ENCODE data around the gene PIK3R2. TPM values are rescaled to one million over a fixed set of nuclear protein-coding genes. Genes with fewer than 3 reads are reported as not detected.
A peak's percentile ranks its signal among the peaks of the same experiment; 100 is the strongest.

The PIK3R2 gene
- polyA plus RNA-seq, 4 donors: 1.6 to 71.3 (median 8.1) TPM

GRCh38 chr19:18152442-18152816 is 534 bp upstream of the PIK3R2 start:
- no peak for FAIRE-seq
- Histone ChIP-seq H3K27me3 (ENCODE audit: control insufficient read depth in 3 of 3, insufficient read depth in 3 of 3, low read length in 3 of 3) (no peaks in the 10 kb centered on the region), H3K4me3 (ENCODE audit: low read depth in 1 of 3, low read length in 3 of 3) (peak overlapping the region; percentile 51 to 64 (median 60)), H3K4me1 (ENCODE audit: control insufficient read depth in 3 of 3, insufficient read depth in 2 of 3, low read depth in 1 of 3, low read length in 2 of 3) (peaks cover 0 to 38% (median 11%) of the 10 kb centered on the region in 3 donors), H3K27ac (ENCODE audit: low read depth in 1 of 3, low read length in 2 of 3) (peak overlapping the region; percentile 85 to 97 (median 87)), H3K36me3 (ENCODE audit: control insufficient read depth in 3 of 3, insufficient read depth in 2 of 3, low read depth in 1 of 3, low read length in 3 of 3) (peaks cover 3 to 63% (median 5%) of the 10 kb centered on the region in 3 donors), H3K9me3 (ENCODE audit: control insufficient read depth in 2 of 2, insufficient read depth in 1 of 2, low read depth in 1 of 2, low read length in 1 of 2) (no peaks in the 10 kb centered on the region)
- 0% methylated on average over 22 of the region's 22 CpGs for WGBS, 3 donors
- DNase-seq: peak; percentile 97 to 98

- 2 to 4% (median 3%) methylated on average over 24 to 38 of the region's 38 CpGs for WGBS, 3 donors
- peaks cover 0 to 66% (median 3%) of the 10 kb centered on the region in 3 donors for H3K36me3 ChIP-seq (ENCODE audit: control insufficient read depth in 3 of 3, insufficient read depth in 2 of 3, low read depth in 1 of 3, low read length in 3 of 3)
- H3K4me1 ChIP-seq (ENCODE audit: control insufficient read depth in 3 of 3, insufficient read depth in 2 of 3, low read depth in 1 of 3, low read length in 2 of 3): peaks cover 0 to 44% (median 12%) of the 10 kb centered on the region in 3 donors
- DNase-seq: no peak
- no peaks in the 10 kb centered on the region for H3K27me3 ChIP-seq (ENCODE audit: control insufficient read depth in 3 of 3, insufficient read depth in 3 of 3, low read length in 3 of 3)
- H3K27ac ChIP-seq (ENCODE audit: low read depth in 1 of 3, low read length in 2 of 3): peak overlapping the region; percentile 63 to 97 (median 89)
- H3K9me3 ChIP-seq (ENCODE audit: control insufficient read depth in 2 of 2, insufficient read depth in 1 of 2, low read depth in 1 of 2, low read length in 1 of 2): no peaks in the 10 kb centered on the region
- FAIRE-seq: no peak
- H3K4me3 ChIP-seq (ENCODE audit: low read depth in 1 of 3, low read length in 3 of 3): peak overlapping the region; percentile 64 to 98 (median 74)
Observed at GRCh38 chr19:18153556-18154134, 682 bp downstream of the PIK3R2 start.

GRCh38 chr19:18155095-18156087 is 2.4 kb downstream of the PIK3R2 start:
- peaks cover 0 to 46% (median 12%) of the 10 kb centered on the region in 3 donors for H3K4me1 ChIP-seq (ENCODE audit: control insufficient read depth in 3 of 3, insufficient read depth in 2 of 3, low read depth in 1 of 3, low read length in 2 of 3)
- peak in 1 of 2 donors; percentile 55 for DNase-seq
- WGBS, 3 donors: 42 to 83% (median 59%) methylated on average over 38 to 43 of the region's 43 CpGs

GRCh38 chr19:18156268-18156667 is 3.3 kb downstream of the PIK3R2 start:
- FAIRE-seq (no peak), DNase-seq (no peak)
- H3K27me3 ChIP-seq (ENCODE audit: control insufficient read depth in 3 of 3, insufficient read depth in 3 of 3, low read length in 3 of 3): no peaks in the 10 kb centered on the region
- peaks cover 0 to 62% (median 0%) of the 10 kb centered on the region in 3 donors for H3K36me3 ChIP-seq (ENCODE audit: control insufficient read depth in 3 of 3, insufficient read depth in 2 of 3, low read depth in 1 of 3, low read length in 3 of 3)
- peaks cover 4 to 52% (median 14%) of the 10 kb centered on the region in 3 donors for H3K4me1 ChIP-seq (ENCODE audit: control insufficient read depth in 3 of 3, insufficient read depth in 2 of 3, low read depth in 1 of 3, low read length in 2 of 3)
- 75 to 87% (median 84%) methylated on average over 5 to 6 of the region's 6 CpGs for WGBS, 3 donors
- no peaks in the 10 kb centered on the region for H3K9me3 ChIP-seq (ENCODE audit: control insufficient read depth in 2 of 2, insufficient read depth in 1 of 2, low read depth in 1 of 2, low read length in 1 of 2)
- H3K4me3 ChIP-seq (ENCODE audit: low read depth in 1 of 3, low read length in 3 of 3): no peak overlapping the region
- H3K27ac ChIP-seq (ENCODE audit: low read depth in 1 of 3, low read length in 2 of 3): peak overlapping the region; percentile 62 to 70 (median 63)

More at GRCh38 chr19:18155095-18156087, 2.4 kb downstream of the PIK3R2 start:
- H3K27me3 ChIP-seq (ENCODE audit: control insufficient read depth in 3 of 3, insufficient read depth in 3 of 3, low read length in 3 of 3): no peaks in the 10 kb centered on the region
- H3K36me3 ChIP-seq (ENCODE audit: control insufficient read depth in 3 of 3, insufficient read depth in 2 of 3, low read depth in 1 of 3, low read length in 3 of 3): peaks cover 0 to 65% (median 0%) of the 10 kb centered on the region in 3 donors
- H3K4me3 ChIP-seq (ENCODE audit: low read depth in 1 of 3, low read length in 3 of 3): no peak overlapping the region
- H3K9me3 ChIP-seq (ENCODE audit: control insufficient read depth in 2 of 2, insufficient read depth in 1 of 2, low read depth in 1 of 2, low read length in 1 of 2): no peaks in the 10 kb centered on the region
- no peak for FAIRE-seq
- H3K27ac ChIP-seq (ENCODE audit: low read depth in 1 of 3, low read length in 2 of 3): no peak overlapping the region

DNA sequence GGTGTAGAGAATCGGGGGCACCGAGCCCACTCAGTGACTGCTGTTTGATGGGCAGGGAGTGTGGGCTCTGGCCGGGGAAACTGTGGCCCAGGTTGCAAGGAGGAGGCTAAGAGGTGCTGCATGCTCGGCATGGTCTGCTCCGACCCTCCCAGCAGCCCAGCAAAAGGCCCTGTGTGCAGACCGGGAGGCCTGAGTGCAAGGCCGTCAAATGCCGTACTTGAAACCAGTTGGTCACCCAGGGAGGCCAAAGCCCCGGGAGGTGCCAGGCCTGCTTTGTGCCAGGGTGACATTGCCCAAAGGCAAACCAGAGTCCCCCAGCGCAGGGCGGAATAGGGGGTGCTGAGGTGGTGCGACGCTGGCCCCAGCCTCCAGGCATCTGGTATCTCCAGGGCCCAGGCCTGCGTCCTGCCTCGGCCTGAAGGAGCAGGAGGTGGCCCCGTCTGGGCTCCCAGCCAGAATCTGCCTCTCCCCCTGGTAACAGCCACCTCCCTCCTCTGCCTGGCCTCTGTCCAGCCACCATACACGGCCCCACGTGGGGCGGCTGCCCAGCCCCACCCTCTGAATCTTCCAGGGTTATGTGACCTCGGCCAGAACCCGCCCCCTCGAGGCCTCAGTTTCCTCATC is 4.0 kb downstream of the PIK3R2 start:
- 31 to 40% (median 37%) methylated on average over 20 to 22 of the region's 22 CpGs for WGBS, 3 donors
- peaks cover 7 to 52% (median 14%) of the 10 kb centered on the region in 3 donors for H3K4me1 ChIP-seq (ENCODE audit: control insufficient read depth in 3 of 3, insufficient read depth in 2 of 3, low read depth in 1 of 3, low read length in 2 of 3)
- no peaks in the 10 kb centered on the region for H3K9me3 ChIP-seq (ENCODE audit: control insufficient read depth in 2 of 2, insufficient read depth in 1 of 2, low read depth in 1 of 2, low read length in 1 of 2)
- H3K4me3 ChIP-seq (ENCODE audit: low read depth in 1 of 3, low read length in 3 of 3): no peak overlapping the region
- no peaks in the 10 kb centered on the region for H3K27me3 ChIP-seq (ENCODE audit: control insufficient read depth in 3 of 3, insufficient read depth in 3 of 3, low read length in 3 of 3)
- DNase-seq (peak; percentile 89 to 94), FAIRE-seq (no peak)
- peak overlapping the region; percentile 62 to 70 (median 63) for H3K27ac ChIP-seq (ENCODE audit: low read depth in 1 of 3, low read length in 2 of 3)
- peaks cover 0 to 65% (median under 1%) of the 10 kb centered on the region in 3 donors for H3K36me3 ChIP-seq (ENCODE audit: control insufficient read depth in 3 of 3, insufficient read depth in 2 of 3, low read depth in 1 of 3, low read length in 3 of 3)

GRCh38 chr19:18157465-18158063 is 4.6 kb downstream of the PIK3R2 start:
- FAIRE-seq (no peak), DNase-seq (no peak)
- H3K27ac ChIP-seq (ENCODE audit: low read depth in 1 of 3, low read length in 2 of 3): peak overlapping the region in 2 of 3 donors; percentile 3 to 61
- no peaks in the 10 kb centered on the region for H3K27me3 ChIP-seq (ENCODE audit: control insufficient read depth in 3 of 3, insufficient read depth in 3 of 3, low read length in 3 of 3)
- peaks cover 2 to 71% (median 5%) of the 10 kb centered on the region in 3 donors for H3K36me3 ChIP-seq (ENCODE audit: control insufficient read depth in 3 of 3, insufficient read depth in 2 of 3, low read depth in 1 of 3, low read length in 3 of 3)
- no peak overlapping the region for H3K4me3 ChIP-seq (ENCODE audit: low read depth in 1 of 3, low read length in 3 of 3)
- 17 to 43% (median 26%) methylated on average over 16 to 18 of the region's 18 CpGs for WGBS, 3 donors
- H3K4me1 ChIP-seq (ENCODE audit: control insufficient read depth in 3 of 3, insufficient read depth in 2 of 3, low read depth in 1 of 3, low read length in 2 of 3): peaks cover 7 to 52% (median 14%) of the 10 kb centered on the region in 3 donors
- H3K9me3 ChIP-seq (ENCODE audit: control insufficient read depth in 2 of 2, insufficient read depth in 1 of 2, low read depth in 1 of 2, low read length in 1 of 2): no peaks in the 10 kb centered on the region

- H3K27me3 ChIP-seq (ENCODE audit: control insufficient read depth in 3 of 3, insufficient read depth in 3 of 3, low read length in 3 of 3): no peaks in the 10 kb centered on the region
- H3K36me3 ChIP-seq (ENCODE audit: control insufficient read depth in 3 of 3, insufficient read depth in 2 of 3, low read depth in 1 of 3, low read length in 3 of 3): peaks cover 4 to 80% (median 5%) of the 10 kb centered on the region in 3 donors
- FAIRE-seq (no peak), DNase-seq (no peak)
- no peak overlapping the region for H3K27ac ChIP-seq (ENCODE audit: low read depth in 1 of 3, low read length in 2 of 3)
- H3K9me3 ChIP-seq (ENCODE audit: control insufficient read depth in 2 of 2, insufficient read depth in 1 of 2, low read depth in 1 of 2, low read length in 1 of 2): no peaks in the 10 kb centered on the region
- peaks cover 7 to 52% (median 14%) of the 10 kb centered on the region in 3 donors for H3K4me1 ChIP-seq (ENCODE audit: control insufficient read depth in 3 of 3, insufficient read depth in 2 of 3, low read depth in 1 of 3, low read length in 2 of 3)
- WGBS, 3 donors: 70 to 83% (median 76%) methylated on average over 4 of the region's 4 CpGs
- no peak overlapping the region for H3K4me3 ChIP-seq (ENCODE audit: low read depth in 1 of 3, low read length in 3 of 3)
Observed at GRCh38 chr19:18158467-18158866, 5.5 kb downstream of the PIK3R2 start.

Data from small intestine (tissue), 7 donors.